Measurements from ENCODE around the gene RGL3. TPM values are rescaled to one million over a fixed set of nuclear protein-coding genes. Genes with fewer than 3 reads are reported as not detected.

The RGL3 gene
- total and polyA plus RNA-seq, 9 of the 15 experiments (the other 6 are each of a cell fraction or from before 2014, with no cell fraction given), result 0.12 to 0.61 (median 0.32) TPM; not detected in 4

DNA sequence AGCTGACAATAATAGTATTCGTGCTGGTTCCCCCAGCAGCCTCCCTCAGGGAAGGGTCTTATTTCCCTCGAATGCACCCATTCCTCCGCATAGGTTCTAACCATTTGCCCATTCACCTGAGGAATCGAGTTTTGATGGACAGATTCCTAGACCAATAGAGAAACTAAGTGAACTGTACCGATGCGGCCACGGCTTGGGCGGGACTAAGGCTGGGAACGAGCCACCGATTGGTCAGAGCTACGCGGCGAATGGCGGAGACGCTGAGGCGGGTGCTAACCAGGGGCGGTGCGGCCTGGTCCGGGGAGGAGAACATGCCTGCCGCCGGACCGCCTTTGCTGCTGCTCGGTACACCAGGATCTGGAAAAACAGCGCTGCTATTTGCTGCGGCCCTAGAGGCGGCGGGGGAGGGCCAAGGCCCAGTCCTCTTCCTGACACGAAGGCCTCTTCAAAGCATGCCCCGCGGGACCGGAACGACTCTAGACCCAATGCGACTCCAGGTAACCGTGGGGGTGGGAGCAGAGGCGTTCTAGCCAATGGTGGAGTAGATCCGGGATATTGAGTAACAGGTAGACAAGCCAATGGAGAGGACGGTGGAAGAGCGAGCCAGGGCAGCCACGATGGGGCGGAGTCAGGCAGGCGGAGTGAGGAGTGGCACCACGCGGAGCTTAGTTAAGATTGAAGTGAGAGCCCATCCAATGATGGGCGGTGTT lies 44.5 kb downstream of the RGL3 start, which contains the start of gene SWSAP1 (continued):
- TF ChIP-seq, protein P1, sequence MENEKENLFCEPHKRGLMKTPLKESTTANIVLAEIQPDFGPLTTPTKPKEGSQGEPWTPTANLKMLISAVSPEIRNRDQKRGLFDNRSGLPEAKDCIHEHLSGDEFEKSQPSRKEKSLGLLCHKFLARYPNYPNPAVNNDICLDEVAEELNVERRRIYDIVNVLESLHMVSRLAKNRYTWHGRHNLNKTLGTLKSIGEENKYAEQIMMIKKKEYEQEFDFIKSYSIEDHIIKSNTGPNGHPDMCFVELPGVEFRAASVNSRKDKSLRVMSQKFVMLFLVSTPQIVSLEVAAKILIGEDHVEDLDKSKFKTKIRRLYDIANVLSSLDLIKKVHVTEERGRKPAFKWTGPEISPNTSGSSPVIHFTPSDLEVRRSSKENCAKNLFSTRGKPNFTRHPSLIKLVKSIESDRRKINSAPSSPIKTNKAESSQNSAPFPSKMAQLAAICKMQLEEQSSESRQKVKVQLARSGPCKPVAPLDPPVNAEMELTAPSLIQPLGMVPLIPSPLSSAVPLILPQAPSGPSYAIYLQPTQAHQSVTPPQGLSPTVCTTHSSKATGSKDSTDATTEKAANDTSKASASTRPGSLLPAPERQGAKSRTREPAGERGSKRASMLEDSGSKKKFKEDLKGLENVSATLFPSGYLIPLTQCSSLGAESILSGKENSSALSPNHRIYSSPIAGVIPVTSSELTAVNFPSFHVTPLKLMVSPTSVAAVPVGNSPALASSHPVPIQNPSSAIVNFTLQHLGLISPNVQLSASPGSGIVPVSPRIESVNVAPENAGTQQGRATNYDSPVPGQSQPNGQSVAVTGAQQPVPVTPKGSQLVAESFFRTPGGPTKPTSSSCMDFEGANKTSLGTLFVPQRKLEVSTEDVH (IDR thresholded peaks at IDR 0.05; ENCODE audit: low read depth, partially characterized antibody), result no peak
- TF ChIP-seq HDAC1 (IDR thresholded peaks at IDR 0.05) (peak in 1 of 2 experiments; percentile 22; a peak in 2 of 4 replicates), TEAD1 (CRISPR knock-in tag; IDR thresholded peaks at IDR 0.05) (peak; percentile 71 to 85; a peak in 3 of 4 replicates), ZNF212 (CRISPR knock-in tag; IDR thresholded peaks at IDR 0.05) (no peak), FUS (optimal IDR thresholded peaks at IDR 0.05; ENCODE audit: low read depth, low read length) (no peak), FOS (IDR thresholded peaks at IDR 0.05; ENCODE audit: extremely low read depth, insufficient read length) (peak; percentile 92), KAT7 (CRISPR knock-in tag; IDR thresholded peaks at IDR 0.05; ENCODE audit: borderline replicate concordance) (no peak; the same call in 1 of the 2 replicates), JUN (IDR thresholded peaks at IDR 0.05; ENCODE audit: borderline replicate concordance, low read depth, low read length) (peak; percentile 14; the same call in 1 of the 2 replicates), JUN (CRISPR knock-in tag; IDR thresholded peaks at IDR 0.05; ENCODE audit: borderline replicate concordance) (no peak), EP400 (IDR thresholded peaks at IDR 0.05) (peak; percentile 96), KDM4B (IDR thresholded peaks at IDR 0.05; ENCODE audit: borderline replicate concordance in 2 of 2, low read depth in 1 of 2) (0 out of 4 replicates have a peak, but pooled peaks of 1 of the 2 experiments have one; percentile 24), ZNF57 (CRISPR knock-in tag; IDR thresholded peaks at IDR 0.05) (peak; percentile 79; the same call in 1 of the 2 replicates), THRAP3 (IDR thresholded peaks at IDR 0.05; ENCODE audit: borderline replicate concordance) (no peak), ETS1 (conservative IDR thresholded peaks at IDR 0.05; ENCODE audit: control insufficient read depth, low read depth, low read length) (peak; percentile 58; the same call in 1 of the 2 replicates), HNRNPLL (IDR thresholded peaks at IDR 0.05; ENCODE audit: low read depth, low read length, poor library complexity, severe bottlenecking) (peak; percentile 18), ETV1 (tag; conservative IDR thresholded peaks at IDR 0.05; ENCODE audit: low read depth) (peak; percentile 49), RB1 (IDR thresholded peaks at IDR 0.05; ENCODE audit: low read depth) (peak; percentile 44; the same call in 1 of the 2 replicates)
- TF ChIP-seq, protein P2, sequence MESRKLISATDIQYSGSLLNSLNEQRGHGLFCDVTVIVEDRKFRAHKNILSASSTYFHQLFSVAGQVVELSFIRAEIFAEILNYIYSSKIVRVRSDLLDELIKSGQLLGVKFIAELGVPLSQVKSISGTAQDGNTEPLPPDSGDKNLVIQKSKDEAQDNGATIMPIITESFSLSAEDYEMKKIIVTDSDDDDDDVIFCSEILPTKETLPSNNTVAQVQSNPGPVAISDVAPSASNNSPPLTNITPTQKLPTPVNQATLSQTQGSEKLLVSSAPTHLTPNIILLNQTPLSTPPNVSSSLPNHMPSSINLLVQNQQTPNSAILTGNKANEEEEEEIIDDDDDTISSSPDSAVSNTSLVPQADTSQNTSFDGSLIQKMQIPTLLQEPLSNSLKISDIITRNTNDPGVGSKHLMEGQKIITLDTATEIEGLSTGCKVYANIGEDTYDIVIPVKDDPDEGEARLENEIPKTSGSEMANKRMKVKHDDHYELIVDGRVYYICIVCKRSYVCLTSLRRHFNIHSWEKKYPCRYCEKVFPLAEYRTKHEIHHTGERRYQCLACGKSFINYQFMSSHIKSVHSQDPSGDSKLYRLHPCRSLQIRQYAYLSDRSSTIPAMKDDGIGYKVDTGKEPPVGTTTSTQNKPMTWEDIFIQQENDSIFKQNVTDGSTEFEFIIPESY (CRISPR knock-in tag; IDR thresholded peaks at IDR 0.05), result peak; percentile 62
- TF ChIP-seq, protein P3, sequence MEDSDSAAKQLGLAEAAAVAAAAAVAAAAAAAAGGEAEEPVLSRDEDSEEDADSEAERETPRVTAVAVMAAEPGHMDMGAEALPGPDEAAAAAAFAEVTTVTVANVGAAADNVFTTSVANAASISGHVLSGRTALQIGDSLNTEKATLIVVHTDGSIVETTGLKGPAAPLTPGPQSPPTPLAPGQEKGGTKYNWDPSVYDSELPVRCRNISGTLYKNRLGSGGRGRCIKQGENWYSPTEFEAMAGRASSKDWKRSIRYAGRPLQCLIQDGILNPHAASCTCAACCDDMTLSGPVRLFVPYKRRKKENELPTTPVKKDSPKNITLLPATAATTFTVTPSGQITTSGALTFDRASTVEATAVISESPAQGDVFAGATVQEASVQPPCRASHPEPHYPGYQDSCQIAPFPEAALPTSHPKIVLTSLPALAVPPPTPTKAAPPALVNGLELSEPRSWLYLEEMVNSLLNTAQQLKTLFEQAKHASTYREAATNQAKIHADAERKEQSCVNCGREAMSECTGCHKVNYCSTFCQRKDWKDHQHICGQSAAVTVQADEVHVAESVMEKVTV (CRISPR knock-in tag; IDR thresholded peaks at IDR 0.05), result 0 out of 2 replicates have a peak, but pooled peaks have one; percentile 5
